T-helper 1 cell treated with Interleukin-12 subunit alpha and Interleukin-12 subunit beta and Interleukin-4 antibody, amounts not matched to agents 30 ng/mL and 1 ng/mL, for 36 hours (primary cell): ENCODE data around the gene GNAO1. TPM values are rescaled to one million over a fixed set of nuclear protein-coding genes. Genes with fewer than 3 reads are reported as not detected.

ENCODE experiments used
- intact Hi-C: fragments of 100-400 bp; cut with micrococcal nuclease; formaldehyde crosslinking; loops from one replicate; pipeline ENCODE4 v1.15.1; 2024
- total RNA-seq: library from RNA; stranded (reverse); gene quantifications from 2 replicates; pipeline ENCODE4 v1.2.3, GENCODE V29; 2022

The GNAO1 gene
- total RNA-seq, 1 donor from 2014 or later = 2.1 TPM

GRCh38 chr16:56356276-56357240 lies 165.3 kb downstream of the GNAO1 start:
- intact Hi-C loops = loop anchor here (1.0 to 5.0 kb wide), 11 partner anchors 15 to 1181 kb away; partner anchors contain the start of genes CCDC102A, MT1X, NUDT21 and OGFOD1

DNA sequence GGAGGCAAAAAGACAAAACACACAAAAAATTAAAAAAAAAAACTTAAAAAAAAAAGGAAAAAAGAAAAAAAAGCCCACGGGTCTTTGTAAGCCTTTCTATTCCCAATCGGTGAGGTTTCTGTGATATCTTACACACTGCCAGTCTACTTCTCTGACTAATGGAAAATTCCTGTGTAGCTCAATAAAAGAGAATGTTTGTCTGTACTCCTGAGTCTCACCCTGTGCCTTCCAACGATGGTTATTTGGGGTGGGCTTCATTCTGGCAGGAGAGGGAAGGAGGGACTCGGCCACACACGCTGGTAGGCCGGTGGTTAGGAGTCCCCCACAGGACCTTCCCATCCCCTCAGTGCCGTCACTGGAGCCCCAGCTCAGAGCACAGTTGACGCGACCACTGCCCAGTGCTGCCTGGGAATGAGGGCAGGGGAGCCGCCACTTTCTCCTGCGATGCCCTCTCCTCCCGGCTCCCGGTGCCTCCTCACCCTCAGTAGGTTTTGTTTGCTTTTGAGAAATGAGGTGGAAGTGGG lies 166.0 kb downstream of the GNAO1 start:
- intact Hi-C loops = loop anchor here (1.0 to 5.0 kb wide), 11 partner anchors 14 to 1180 kb away; partner anchors contain the start of genes CCDC102A, MT1X, NUDT21 and OGFOD1

- intact Hi-C loops = loop anchor here (1.0 to 5.0 kb wide), 11 partner anchors 13 to 1179 kb away; partner anchors contain the start of genes CCDC102A, MT1X, NUDT21 and OGFOD1
These were observed 166.6 kb downstream of the GNAO1 start for GRCh38 chr16:56357765-56358322.

DNA sequence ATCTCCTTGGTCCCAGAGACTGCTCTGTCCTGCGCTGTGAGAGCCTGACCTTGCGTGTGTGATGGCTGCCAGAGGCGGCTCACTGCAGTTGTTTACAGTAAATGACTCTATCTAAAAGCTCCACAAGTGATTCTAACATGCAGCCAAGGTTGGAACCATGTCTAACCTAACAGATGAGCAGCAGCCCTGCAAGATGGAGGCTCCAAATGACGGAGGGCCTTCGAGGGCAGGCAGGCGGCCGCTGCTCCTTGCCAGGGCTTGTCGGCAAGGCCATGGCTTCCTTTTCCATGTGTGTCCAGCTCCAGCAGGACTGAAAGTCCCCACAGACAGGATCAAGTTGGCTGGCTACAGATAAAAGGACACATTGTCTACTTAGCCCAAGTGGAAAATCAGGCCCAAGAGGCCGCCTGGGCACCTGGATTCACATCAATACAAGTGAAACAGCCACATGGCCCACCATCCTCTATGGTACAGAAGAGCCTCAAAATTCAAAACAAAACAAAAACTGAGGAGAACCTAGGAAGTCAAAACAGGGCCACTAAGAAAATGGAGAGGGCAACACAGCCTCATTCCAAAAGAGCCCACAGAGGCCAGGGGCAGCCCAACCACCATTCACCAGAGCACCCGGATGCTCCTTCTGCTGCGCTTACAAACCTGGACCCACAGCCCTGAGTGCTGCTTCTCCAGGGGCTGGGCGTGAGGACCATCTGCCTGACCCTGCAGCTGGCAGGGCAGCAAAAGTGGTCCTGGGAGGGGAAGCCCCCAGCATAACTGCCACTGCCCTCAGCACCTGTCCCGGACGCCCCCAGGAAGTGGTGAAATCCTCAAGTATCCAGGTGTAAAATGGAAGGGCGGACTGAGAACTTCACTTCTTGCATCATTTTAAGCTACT lies 169.1 kb downstream of the GNAO1 start:
- intact Hi-C loops = no loop called here

DNA sequence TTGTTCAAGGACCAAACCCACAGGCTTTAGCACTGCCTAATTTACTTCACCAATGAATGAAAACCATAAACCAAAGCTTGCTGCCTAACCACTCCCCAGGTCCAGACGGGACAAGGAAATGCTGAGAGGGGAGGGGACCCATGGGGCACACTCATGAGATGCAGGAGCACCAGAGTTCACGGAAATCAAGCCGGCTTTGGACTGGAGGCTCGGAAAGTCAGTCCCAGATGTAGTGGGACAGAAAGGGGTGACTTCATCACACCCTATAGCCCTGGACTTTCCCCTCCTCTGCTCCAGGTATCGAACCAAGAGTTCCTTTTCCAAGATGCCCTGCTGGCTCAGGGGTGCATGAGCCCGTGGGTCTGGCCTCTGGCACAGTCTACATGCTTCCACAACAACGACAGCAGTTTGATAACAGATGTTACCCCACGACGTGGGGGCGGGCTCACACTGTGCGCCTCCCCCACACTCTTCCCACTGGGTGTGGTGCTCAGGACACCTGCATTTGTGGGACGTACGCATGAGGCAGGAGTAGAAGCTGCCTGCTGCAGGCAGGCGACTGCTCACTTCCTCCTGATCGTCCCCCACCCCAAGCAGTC lies 170.9 kb downstream of the GNAO1 start:
- intact Hi-C loops = no loop called here

DNA sequence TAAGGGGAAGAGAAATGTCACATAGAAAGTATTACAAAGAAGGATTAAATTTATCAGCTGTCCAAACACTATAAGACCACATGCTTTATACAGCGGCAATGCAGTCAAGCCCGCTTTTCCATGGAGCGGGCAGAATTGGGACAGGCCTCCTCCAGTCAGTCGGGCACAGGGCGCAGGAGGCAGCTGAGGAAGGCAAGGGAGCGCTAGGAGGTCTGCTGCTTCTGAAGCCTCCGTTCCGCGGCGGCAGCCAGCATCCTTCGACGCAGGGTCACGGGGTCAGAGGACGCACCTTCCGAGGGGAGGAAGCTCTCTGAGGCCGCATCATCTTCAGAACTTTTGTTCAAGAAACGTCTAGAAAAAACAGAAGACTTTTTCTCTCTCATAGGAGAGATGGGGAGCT lies 171.4 kb downstream of the GNAO1 start:
- intact Hi-C loops = no loop called here

- intact Hi-C loops = no loop called here
These were observed 172.0 kb downstream of the GNAO1 start for GRCh38 chr16:56363181-56363716.

GRCh38 chr16:56363781-56364565 lies 172.7 kb downstream of the GNAO1 start:
- intact Hi-C loops = no loop called here

DNA sequence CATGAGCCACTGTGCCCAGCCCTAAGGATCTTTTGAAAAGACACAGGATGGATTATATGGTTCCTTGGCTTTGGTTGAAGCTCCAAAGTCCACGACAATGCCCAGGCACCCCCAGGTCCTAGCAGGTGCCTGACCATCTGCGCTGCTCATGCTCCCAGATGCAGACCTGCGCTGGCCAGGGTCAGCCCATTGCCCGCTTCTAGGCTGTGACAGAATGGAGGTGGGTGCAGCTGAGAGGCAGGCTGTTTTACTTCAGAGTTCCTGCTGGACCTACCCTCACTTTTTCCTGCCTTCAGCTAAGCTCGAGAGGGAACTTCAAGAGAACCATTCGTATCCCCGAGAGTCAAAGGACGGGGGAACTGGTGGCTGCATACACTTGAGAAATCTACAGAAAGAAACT lies 173.6 kb downstream of the GNAO1 start:
- intact Hi-C loops = no loop called here

DNA sequence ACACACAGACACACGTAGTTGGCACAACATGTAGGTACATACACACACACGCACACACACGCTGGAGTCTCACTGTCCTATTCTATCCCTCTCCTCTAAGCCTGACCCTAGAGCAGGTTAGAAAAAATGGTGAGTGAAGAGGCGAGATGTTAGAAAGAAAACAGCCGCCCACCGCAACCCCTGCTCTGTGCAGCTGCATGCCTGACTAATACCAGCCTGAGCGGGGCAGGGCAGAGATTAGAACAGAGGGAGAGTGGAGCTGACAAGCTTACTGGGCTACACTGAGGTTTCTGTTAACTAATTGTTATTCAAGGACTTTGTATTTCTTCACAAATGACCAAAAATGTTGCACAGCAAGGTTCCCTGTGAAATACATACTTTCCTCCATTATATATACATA lies 174.3 kb downstream of the GNAO1 start:
- intact Hi-C loops = no loop called here

DNA sequence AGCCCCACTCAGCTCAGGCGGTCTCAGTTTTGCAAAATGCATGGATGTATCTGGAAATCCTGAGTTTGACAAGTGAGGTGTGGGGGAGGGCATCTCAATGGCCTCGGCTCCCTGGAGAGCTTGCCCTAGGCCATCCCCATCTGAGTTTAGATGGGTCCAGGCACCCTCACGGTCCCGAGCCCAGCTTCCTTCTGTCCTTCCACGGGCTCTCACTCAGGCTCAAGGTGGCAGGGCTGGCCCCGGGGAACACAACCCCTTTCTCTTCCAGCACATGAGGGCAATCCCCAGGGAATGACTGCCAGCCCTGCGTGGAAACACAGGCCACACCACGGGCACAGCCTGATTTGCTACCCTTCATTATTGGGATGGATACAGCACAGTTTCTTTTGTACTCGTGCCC lies 175.7 kb downstream of the GNAO1 start:
- intact Hi-C loops = no loop called here

DNA sequence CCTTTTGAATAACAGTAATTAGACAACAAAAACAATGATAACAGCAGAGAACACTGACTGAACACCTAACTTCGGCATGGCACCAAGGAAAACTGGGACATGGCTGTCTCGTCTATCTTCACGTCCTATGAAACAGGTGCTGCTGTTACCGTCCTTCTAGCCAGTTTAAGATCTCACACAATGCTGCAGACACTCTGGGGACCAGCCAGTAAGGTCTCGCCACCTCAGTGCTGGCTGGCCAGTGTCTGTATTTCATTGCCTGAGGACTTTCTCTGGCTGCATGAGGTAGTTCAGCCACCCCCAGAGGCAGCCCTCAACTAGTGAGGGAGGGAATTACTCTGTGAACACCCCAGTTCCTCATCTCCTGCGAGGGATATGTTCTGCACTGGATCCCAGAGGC lies 176.5 kb downstream of the GNAO1 start:
- intact Hi-C loops = no loop called here

- intact Hi-C loops = no loop called here
These were observed 177.3 kb downstream of the GNAO1 start for GRCh38 chr16:56368545-56368944.

GRCh38 chr16:56369202-56369601 lies 177.9 kb downstream of the GNAO1 start:
- intact Hi-C loops = no loop called here

DNA sequence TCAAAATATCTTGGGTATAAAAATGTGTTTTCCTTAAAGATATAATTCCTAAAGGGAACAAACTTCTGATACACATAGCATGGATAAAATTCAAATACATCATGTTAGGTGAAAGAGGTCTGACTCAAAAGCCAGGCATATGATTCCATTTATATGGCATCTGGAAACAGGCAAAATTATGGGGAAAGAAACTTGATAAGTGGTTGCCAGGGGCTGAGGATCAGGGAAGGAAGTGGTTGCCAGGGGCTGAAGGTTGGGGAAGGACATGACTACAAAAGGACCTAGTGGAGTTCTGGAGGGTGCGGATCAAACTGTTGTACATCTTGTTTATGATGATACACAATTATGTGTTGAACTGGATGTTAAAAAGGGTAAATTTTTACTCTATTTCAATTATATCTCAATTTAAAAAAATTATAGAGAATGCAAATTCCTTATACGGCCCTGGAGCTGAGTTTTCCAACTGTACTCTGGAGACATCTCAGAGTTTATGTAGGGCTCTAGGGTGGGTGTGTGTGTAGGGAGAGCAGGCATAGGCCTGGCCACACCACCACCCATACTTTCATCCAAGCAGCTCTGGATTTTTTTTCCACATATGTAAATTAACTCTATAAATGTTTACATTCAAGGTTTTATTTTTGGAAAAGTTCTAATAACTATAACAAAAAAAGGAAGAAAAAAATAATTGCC lies 179.0 kb downstream of the GNAO1 start:
- intact Hi-C loops = loop anchor here (5.0 kb wide), 1 partner anchor 332 kb away; no protein-coding TSS in a partner anchor

- intact Hi-C loops = loop anchor here (1.0 to 5.0 kb wide), 2 partner anchors 14 to 331 kb away; no protein-coding TSS in a partner anchor
These were observed 179.8 kb downstream of the GNAO1 start for GRCh38 chr16:56370875-56371659.

DNA sequence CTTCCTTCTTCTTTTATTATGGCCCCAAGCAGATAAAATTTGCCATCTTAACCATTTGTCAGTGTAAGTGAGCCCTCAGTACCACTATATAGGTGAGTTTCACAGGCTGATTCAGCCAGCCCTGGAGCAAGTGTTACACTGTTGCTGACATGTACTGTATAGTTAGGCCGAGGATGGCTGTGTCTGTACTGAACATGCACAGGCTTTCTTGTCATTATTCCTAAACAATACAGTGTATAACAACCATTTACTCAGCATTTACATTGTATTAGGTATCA lies 180.3 kb downstream of the GNAO1 start:
- intact Hi-C loops = loop anchor here (1.0 to 5.0 kb wide), 2 partner anchors 14 to 331 kb away; no protein-coding TSS in a partner anchor

DNA sequence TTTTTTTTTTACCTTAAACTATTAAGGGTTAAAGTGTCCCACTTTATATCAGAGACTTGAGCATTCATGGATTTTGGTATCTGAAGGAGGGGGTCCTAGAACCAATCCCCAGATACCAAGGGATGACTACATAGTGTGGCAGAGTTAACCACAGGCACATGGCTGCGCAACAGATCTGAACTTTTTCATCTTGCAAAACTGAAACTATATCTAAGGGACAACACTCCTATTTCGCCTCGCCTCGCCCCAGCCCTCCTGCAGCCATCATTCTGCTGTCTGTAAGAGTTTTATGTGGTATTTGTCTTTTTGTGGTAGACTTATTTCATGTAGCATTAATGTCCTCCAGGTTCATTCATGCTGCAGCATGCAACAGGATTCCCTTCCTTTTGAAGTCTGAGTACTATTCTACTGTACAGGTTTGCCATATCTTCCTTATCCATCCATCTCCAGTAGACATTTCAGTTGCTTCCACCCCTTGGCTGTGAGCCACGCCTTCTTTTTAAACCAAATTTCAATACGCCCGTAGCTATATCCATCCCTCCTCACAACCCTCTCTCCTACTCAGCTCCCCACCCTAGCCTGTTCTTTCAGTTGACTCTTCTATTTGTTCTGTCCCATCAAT lies 180.8 kb downstream of the GNAO1 start:
- intact Hi-C loops = loop anchor here (1.0 to 5.0 kb wide), 3 partner anchors 52 to 330 kb away; partner anchors contain the start of genes NUDT21 and OGFOD1
